Right lobe of liver (tissue), 4 donors: Measurements from ENCODE around the gene SAMD15.

Source experiments
- POLR2A ChIP-seq: fragments of 450-650 bp; IDR thresholded peaks from one replicate; pipeline ENCODE4 v1.6.1; 2017; ENCODE audit warnings: antibody characterized with exemption, mild to moderate bottlenecking
- TF ChIP-seq, protein P1 (sequence below), 4 donors: fragments of 200-600 bp in 3 of 4; fragments of 450-650 bp in 1 of 4; IDR thresholded peaks; one replicate each; pipeline versions ENCODE4 v1.5.1 to v1.8.0; 2016 to 2022; ENCODE audit warnings: antibody characterized with exemption in 4 of 4, mild to moderate bottlenecking in 2 of 4
- donor health status: DM: no; HTN: no; CAD: no.
- donor health status: DM: no; HTN: no; CAD: no.
- donor health status: DM: no; HTN: yes; CAD: no.

DNA sequence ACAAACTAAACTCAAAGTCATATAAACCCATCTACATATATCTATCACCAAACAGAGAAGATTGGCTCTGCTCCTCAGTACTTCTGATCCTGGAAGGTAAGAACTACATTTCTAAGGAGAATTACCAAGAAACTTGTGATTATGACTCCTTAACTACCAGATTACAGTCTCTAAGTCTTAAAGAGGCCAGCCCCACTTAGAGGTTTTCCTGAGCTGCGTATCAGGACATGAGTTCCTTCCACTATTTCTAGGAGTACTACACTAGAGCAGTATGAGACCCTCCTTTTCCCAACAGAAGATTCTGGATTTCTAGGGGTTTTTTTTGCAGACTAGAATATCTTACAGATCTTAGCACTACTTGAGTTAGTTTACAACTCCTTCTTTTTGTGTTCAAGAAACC is 46.2 kb downstream of the SAMD15 start, which contains the start of gene NOXRED1:
- TF ChIP-seq, protein P1, sequence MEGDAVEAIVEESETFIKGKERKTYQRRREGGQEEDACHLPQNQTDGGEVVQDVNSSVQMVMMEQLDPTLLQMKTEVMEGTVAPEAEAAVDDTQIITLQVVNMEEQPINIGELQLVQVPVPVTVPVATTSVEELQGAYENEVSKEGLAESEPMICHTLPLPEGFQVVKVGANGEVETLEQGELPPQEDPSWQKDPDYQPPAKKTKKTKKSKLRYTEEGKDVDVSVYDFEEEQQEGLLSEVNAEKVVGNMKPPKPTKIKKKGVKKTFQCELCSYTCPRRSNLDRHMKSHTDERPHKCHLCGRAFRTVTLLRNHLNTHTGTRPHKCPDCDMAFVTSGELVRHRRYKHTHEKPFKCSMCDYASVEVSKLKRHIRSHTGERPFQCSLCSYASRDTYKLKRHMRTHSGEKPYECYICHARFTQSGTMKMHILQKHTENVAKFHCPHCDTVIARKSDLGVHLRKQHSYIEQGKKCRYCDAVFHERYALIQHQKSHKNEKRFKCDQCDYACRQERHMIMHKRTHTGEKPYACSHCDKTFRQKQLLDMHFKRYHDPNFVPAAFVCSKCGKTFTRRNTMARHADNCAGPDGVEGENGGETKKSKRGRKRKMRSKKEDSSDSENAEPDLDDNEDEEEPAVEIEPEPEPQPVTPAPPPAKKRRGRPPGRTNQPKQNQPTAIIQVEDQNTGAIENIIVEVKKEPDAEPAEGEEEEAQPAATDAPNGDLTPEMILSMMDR (IDR thresholded peaks at IDR 0.05), result no peak
- no peak for TF ChIP-seq POLR2A
